K562 (cell line): ENCODE measurements around the gene ATF3. TPM values are rescaled to one million over a fixed set of nuclear protein-coding genes. Genes with fewer than 3 reads are reported as not detected.
A peak's percentile ranks its signal among the peaks of the same experiment; 100 is the strongest.

Source experiments
- ADNP ChIP-seq: fragments of 200-800 bp; sonication (Bioruptor generic); IDR thresholded peaks from 2 replicates; pipeline ENCODE4 v1.6.1; 2016; ENCODE audit warnings: missing genetic modification characterization, missing compliant biosample characterization
- ARNT ChIP-seq, 2 experiments: fragments of 450-650 bp; IDR thresholded peaks; 2 replicates each; pipeline ENCODE4 v1.6.1; 2016; ENCODE audit warnings: mild to moderate bottlenecking in 1 of 2
- CEBPG ChIP-seq, 3 experiments: fragments of 200-800 bp in 1 of 3; sonication (Bioruptor generic) in 1 of 3; sonication (generic) in 1 of 3; formaldehyde crosslinking in 1 of 3; IDR thresholded peaks in 2 of 3; conservative IDR thresholded peaks in 1 of 3; 2 replicates each; pipeline versions ENCODE4 v1.6.1 to v1.8.0; 2016 to 2022; ENCODE audit warnings: missing compliant biosample characterization in 2 of 3, missing genetic modification characterization in 2 of 3, mild to moderate bottlenecking in 1 of 3, missing genetic modification reagents in 1 of 3
- GATAD2A ChIP-seq: fragments of 450-650 bp; IDR thresholded peaks from 2 replicates; pipeline ENCODE4 v1.6.1; 2017
- HDAC6 ChIP-seq: IDR thresholded peaks from 2 replicates; pipeline ENCODE4 v1.6.1; 2012; ENCODE audit warnings: low read depth, mild to moderate bottlenecking, control low read depth, inconsistent platforms, low read length, moderate library complexity
- IRF2 ChIP-seq: sonication (generic); formaldehyde crosslinking; IDR thresholded peaks from 2 replicates; pipeline ENCODE4 v1.8.1; 2022; ENCODE audit warnings: mild to moderate bottlenecking, missing genetic modification reagents
- JUNB ChIP-seq: fragments of 450-650 bp; formaldehyde crosslinking; conservative IDR thresholded peaks from 2 replicates; pipeline ENCODE4 v1.4.0; 2020; ENCODE audit warnings: mild to moderate bottlenecking
- LEF1 ChIP-seq: fragments of 450-650 bp; IDR thresholded peaks from 2 replicates; pipeline ENCODE4 v1.6.1; 2016; ENCODE audit warnings: mild to moderate bottlenecking
- MTA2 ChIP-seq: fragments of 450-650 bp; IDR thresholded peaks from 2 replicates; pipeline ENCODE4 v1.6.1; 2016; ENCODE audit warnings: low read depth
- NELFE ChIP-seq: IDR thresholded peaks from 2 replicates; pipeline ENCODE4 v1.6.1; 2011; ENCODE audit warnings: mild to moderate bottlenecking; ENCODE audit not compliant: insufficient read depth, insufficient read length
- NEUROD1 ChIP-seq: fragments of 150-350 bp; IDR thresholded peaks from 2 replicates; pipeline ENCODE4 v1.6.1; 2014; ENCODE audit warnings: borderline replicate concordance, low read length, low read depth; ENCODE audit not compliant: partially characterized antibody
- POLR2A ChIP-seq: fragments of 450-650 bp; conservative IDR thresholded peaks from 2 replicates; pipeline ENCODE4 v1.6.1; 2016
- POLR3G ChIP-seq: IDR thresholded peaks from 2 replicates; pipeline ENCODE4 v1.6.1; 2011; ENCODE audit not compliant: insufficient read length, insufficient replicate concordance; ENCODE audit errors: extremely low read depth
- RBM25 ChIP-seq: fragments of 200-400 bp; formaldehyde crosslinking; IDR thresholded peaks from 2 replicates; pipeline ENCODE4 v1.6.1; 2018; ENCODE audit warnings: low read length, low read depth, moderate library complexity; ENCODE audit not compliant: severe bottlenecking
- SETDB1 ChIP-seq: IDR thresholded peaks from one replicate; pipeline ENCODE4 v1.6.1; 2012; ENCODE audit warnings: low read length, control low read depth, inconsistent platforms
- SMAD4 ChIP-seq: fragments of 250-450 bp; sonication (Bioruptor Pico); conservative IDR thresholded peaks from 2 replicates; pipeline ENCODE4 v1.8.0; 2021; ENCODE audit warnings: inconsistent platforms, mild to moderate bottlenecking, moderate library complexity
- SPI1 ChIP-seq: IDR thresholded peaks from 2 replicates; pipeline ENCODE4 v1.6.1; 2011; ENCODE audit warnings: low read depth, low read length, control low read depth, borderline replicate concordance
- TCFL5 ChIP-seq: fragments of 250-450 bp; sonication (Bioruptor Pico); conservative IDR thresholded peaks from 2 replicates; pipeline ENCODE4 v1.6.1; 2021; ENCODE audit warnings: mild to moderate bottlenecking, moderate library complexity, matching md5 sums
- TRIM24 ChIP-seq, 2 experiments: fragments of 450-650 bp; IDR thresholded peaks; 2 replicates each; pipeline ENCODE4 v1.6.1; 2016
- ZFX ChIP-seq: sonication (generic); formaldehyde crosslinking; IDR thresholded peaks from 2 replicates; pipeline ENCODE4 v1.8.0; 2022; ENCODE audit warnings: mild to moderate bottlenecking, missing genetic modification reagents, moderate library complexity
- ZNF175 ChIP-seq: fragments of 200-800 bp; sonication (Bioruptor generic); IDR thresholded peaks from 2 replicates; pipeline ENCODE4 v1.6.1; 2016; ENCODE audit warnings: low read depth, mild to moderate bottlenecking, missing genetic modification characterization, missing compliant biosample characterization
- ZNF57 ChIP-seq: fragments of 450-650 bp; formaldehyde crosslinking; IDR thresholded peaks from 2 replicates; pipeline ENCODE4 v1.4.0; 2020; ENCODE audit warnings: mild to moderate bottlenecking, moderate library complexity
- polyA plus RNA-seq, 8 experiments: library from polyadenylated mRNA; depleted of rRNA in 4 of 8; stranded (reverse) in 5 of 8; unstranded in 3 of 8; fragments of >200 nt; fragmentation: Nextera tagmentation in 2 of 8; fragmentation: Illumina TruSeq in 1 of 8; extraction: Ambion mirVana in 2 of 8; extraction: Trizol in 1 of 8; gene quantifications; 2 replicates each; pipeline versions ENCODE4 v1.2.1 to v1.2.3, GENCODE V29; 2011 to 2014; ENCODE audit warnings: inconsistent platforms in 1 of 8, missing spikeins in 1 of 8
- total RNA-seq, 7 experiments: library from RNA; depleted of rRNA in 6 of 7; stranded (reverse); fragments of >200 nt in 6 of 7; fragmentation: Illumina TruSeq in 2 of 7; extraction: Trizol in 2 of 7; gene quantifications; 2 replicates each; pipeline versions ENCODE4 v1.2.1 to v1.2.3, GENCODE V29; 2011 to 2021; ENCODE audit warnings: low replicate concordance in 1 of 7
- TF ChIP-seq, protein P1 (sequence below), 2 experiments: IDR thresholded peaks; 2 replicates each; pipeline ENCODE4 v1.6.1; 2011; ENCODE audit warnings: borderline replicate concordance in 1 of 2, control low read depth in 1 of 2, low read depth in 1 of 2, low read length in 1 of 2, mild to moderate bottlenecking in 1 of 2, mixed read lengths in 1 of 2, moderate library complexity in 1 of 2; ENCODE audit not compliant: insufficient read depth in 1 of 2, insufficient read length in 1 of 2, poor library complexity in 1 of 2, severe bottlenecking in 1 of 2; ENCODE audit errors: extremely low read depth in 1 of 2
- TF ChIP-seq, protein P2 (sequence below): fragments of 250-450 bp; sonication (Bioruptor Pico); IDR thresholded peaks from 2 replicates; pipeline ENCODE4 v1.9.0; 2021; ENCODE audit warnings: mild to moderate bottlenecking
- TF ChIP-seq, protein P3 (sequence below): sonication (generic); formaldehyde crosslinking; IDR thresholded peaks from 2 replicates; pipeline ENCODE4 v1.8.0; 2023; ENCODE audit warnings: mild to moderate bottlenecking, missing genetic modification reagents
- TF ChIP-seq, protein P4 (sequence below): sonication (generic); formaldehyde crosslinking; IDR thresholded peaks from 2 replicates; pipeline ENCODE4 v1.8.0; 2022; ENCODE audit warnings: missing genetic modification reagents, mild to moderate bottlenecking, borderline replicate concordance

Gene ATF3
- total and polyA plus RNA-seq, 9 of the 15 experiments (the other 6 are each of a cell fraction or from before 2014, with no cell fraction given), result 3.5 to 28.2 (median 19.8) TPM

DNA sequence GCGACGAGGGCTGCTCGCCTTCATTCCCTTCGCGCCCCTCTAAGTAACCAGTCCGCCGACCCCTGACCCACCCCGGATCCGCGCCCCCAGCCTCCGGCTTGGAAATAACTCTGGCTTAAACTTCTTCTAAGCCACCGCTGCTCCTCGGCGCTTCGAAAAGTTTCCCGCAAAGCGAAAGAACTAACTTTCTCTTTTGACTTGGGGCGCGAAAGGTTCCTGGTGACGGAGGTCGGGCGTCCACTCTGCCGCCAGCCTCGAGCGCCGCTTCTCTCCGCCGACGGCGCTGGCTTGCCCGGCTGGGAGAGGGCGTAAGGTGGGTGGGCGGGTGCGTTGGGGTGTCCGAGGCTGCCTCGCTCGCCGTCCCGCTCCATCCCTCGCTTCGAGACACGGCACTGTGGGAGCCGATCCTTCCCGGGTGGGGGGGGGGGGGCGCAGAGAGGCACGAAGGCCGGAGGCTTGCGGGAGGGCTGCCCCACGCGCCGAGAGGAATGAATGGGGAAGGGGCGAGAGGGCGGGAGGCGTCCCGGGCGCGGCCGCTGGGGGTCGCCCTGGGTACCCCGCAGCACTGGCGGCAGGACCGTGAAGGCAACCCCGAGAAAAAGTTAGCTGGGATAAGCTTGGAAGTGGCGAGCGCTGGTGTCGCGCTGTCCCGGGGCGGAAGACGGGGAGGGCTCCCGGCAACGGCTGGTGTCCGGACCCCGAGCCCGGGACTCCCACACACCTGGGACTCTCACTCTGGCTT, 569 bp downstream of the ATF3 start (continued):
- TF ChIP-seq CEBPG (CRISPR knock-in tag; IDR thresholded peaks at IDR 0.05) (no peak), CEBPG (tag; conservative IDR thresholded peaks at IDR 0.05 in 1 of 2, IDR thresholded peaks at IDR 0.05 in 1 of 2) (no peak), IRF2 (CRISPR knock-in tag) (peak; percentile 6; the same call in 1 of the 2 replicates), RBM25 (no peak), TRIM24 (IDR thresholded peaks at IDR 0.05) (no peak), ZFX (CRISPR knock-in tag) (peak; percentile 61), ADNP (no peak), POLR2A (no peak), HDAC6 (no peak), ARNT (IDR thresholded peaks at IDR 0.05) (no peak), SETDB1 (no peak), SPI1 (no peak), LEF1 (no peak), TCFL5 (CRISPR knock-in tag) (no peak), JUNB (CRISPR knock-in tag) (no peak), SMAD4 (CRISPR knock-in tag) (no peak), ZNF57 (CRISPR knock-in tag) (no peak), NEUROD1 (no peak), ZNF175 (CRISPR knock-in tag) (0 out of 2 replicates have a peak, but pooled peaks have one; percentile 19), GATAD2A (no peak), MTA2 (no peak), POLR3G (no peak), NELFE (no peak)
- TF ChIP-seq, protein P1, sequence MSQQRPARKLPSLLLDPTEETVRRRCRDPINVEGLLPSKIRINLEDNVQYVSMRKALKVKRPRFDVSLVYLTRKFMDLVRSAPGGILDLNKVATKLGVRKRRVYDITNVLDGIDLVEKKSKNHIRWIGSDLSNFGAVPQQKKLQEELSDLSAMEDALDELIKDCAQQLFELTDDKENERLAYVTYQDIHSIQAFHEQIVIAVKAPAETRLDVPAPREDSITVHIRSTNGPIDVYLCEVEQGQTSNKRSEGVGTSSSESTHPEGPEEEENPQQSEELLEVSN (IDR thresholded peaks at IDR 0.05; ENCODE audit: borderline replicate concordance in 1 of 2, extremely low read depth in 1 of 2, insufficient read depth in 1 of 2, insufficient read length in 1 of 2, low read depth in 1 of 2, low read length in 1 of 2, poor library complexity in 1 of 2, severe bottlenecking in 1 of 2), result peak in 1 of 2 experiments; percentile 60
- TF ChIP-seq, protein P2, sequence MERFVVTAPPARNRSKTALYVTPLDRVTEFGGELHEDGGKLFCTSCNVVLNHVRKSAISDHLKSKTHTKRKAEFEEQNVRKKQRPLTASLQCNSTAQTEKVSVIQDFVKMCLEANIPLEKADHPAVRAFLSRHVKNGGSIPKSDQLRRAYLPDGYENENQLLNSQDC (CRISPR knock-in tag), result no peak
- TF ChIP-seq, protein P3, sequence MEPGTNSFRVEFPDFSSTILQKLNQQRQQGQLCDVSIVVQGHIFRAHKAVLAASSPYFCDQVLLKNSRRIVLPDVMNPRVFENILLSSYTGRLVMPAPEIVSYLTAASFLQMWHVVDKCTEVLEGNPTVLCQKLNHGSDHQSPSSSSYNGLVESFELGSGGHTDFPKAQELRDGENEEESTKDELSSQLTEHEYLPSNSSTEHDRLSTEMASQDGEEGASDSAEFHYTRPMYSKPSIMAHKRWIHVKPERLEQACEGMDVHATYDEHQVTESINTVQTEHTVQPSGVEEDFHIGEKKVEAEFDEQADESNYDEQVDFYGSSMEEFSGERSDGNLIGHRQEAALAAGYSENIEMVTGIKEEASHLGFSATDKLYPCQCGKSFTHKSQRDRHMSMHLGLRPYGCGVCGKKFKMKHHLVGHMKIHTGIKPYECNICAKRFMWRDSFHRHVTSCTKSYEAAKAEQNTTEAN, result peak; percentile 1
- TF ChIP-seq, protein P4, sequence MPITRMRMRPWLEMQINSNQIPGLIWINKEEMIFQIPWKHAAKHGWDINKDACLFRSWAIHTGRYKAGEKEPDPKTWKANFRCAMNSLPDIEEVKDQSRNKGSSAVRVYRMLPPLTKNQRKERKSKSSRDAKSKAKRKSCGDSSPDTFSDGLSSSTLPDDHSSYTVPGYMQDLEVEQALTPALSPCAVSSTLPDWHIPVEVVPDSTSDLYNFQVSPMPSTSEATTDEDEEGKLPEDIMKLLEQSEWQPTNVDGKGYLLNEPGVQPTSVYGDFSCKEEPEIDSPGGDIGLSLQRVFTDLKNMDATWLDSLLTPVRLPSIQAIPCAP (CRISPR knock-in tag), result no peak
